ENCODE results near the gene LCN2. TPM values are rescaled to one million over a fixed set of nuclear protein-coding genes. Genes with fewer than 3 reads are reported as not detected.

Gene LCN2
- total and polyA plus RNA-seq, 10 of the 15 experiments (the other 5 are each of a cell fraction or from before 2014, with no cell fraction given), result not detected

- RAD21 ChIA-PET (ENCODE audit: unreplicated experiment), result no interaction called here
- BruUV-seq (replicated peaks), result no TSS peak
- intact Hi-C loops (cut with micrococcal nuclease; ENCODE audit: unreplicated experiment) (no loop called here), in situ Hi-C loops (cut with MboI) (no loop called here)
- 69% methylated on average over 3 of the region's 16 CpGs for WGBS (ENCODE audit: insufficient coverage, insufficient replicate concordance, low lambda C conversion rate, missing lambda C conversion rate)
- Histone ChIP-seq H4K20me1 (ENCODE audit: control insufficient read depth, insufficient read depth) (no peaks in the 10 kb centered on the region), H3K36me3 (ENCODE audit: control insufficient read depth in 2 of 2, insufficient read depth in 2 of 2, low read length in 1 of 2) (no peaks in the 10 kb centered on the region), H3K4me3 (no peak overlapping the region), H3K27ac (ENCODE audit: control insufficient read depth, insufficient read depth) (no peak overlapping the region), H3K4me1 (ENCODE audit: control insufficient read depth, insufficient read depth, low read length) (no peaks in the 10 kb centered on the region), H3K9ac (ENCODE audit: control insufficient read depth, insufficient read depth, low read length) (no peak overlapping the region), H3K4me2 (ENCODE audit: control insufficient read depth, insufficient read depth) (no peak overlapping the region), H3K79me2 (ENCODE audit: control insufficient read depth, insufficient read depth, low read length) (no peaks in the 10 kb centered on the region), H2AFZ (ENCODE audit: control insufficient read depth, low read depth, low read length) (no peak overlapping the region), H3K9me3 (replicated peaks; ENCODE audit: control insufficient read depth, insufficient read depth, low read length) (no peaks in the 10 kb centered on the region), H3K27me3 (replicated peaks in 1 of 2; ENCODE audit: control insufficient read depth in 2 of 2, insufficient read depth in 2 of 2, low read length in 1 of 2) (peaks cover 0 to 2% of the 10 kb centered on the region in 2 experiments; a peak in 2 of 4 replicates)
- TF ChIP-seq RBBP5 (conservative IDR thresholded peaks at IDR 0.05) (no peak), ZZZ3 (IDR thresholded peaks at IDR 0.05; ENCODE audit: control insufficient read depth, insufficient read length, low read depth) (no peak), TARDBP (IDR thresholded peaks at IDR 0.05; ENCODE audit: borderline replicate concordance) (no peak), ZNF207 (IDR thresholded peaks at IDR 0.05; ENCODE audit: borderline replicate concordance) (no peak), ZNF274 (IDR thresholded peaks at IDR 0.05; ENCODE audit: insufficient read depth, insufficient read length) (no peak), RAD51 (IDR thresholded peaks at IDR 0.05) (no peak), EGR1 (IDR thresholded peaks at IDR 0.05; ENCODE audit: borderline replicate concordance in 1 of 2, low read depth in 2 of 2, low read length in 2 of 2) (no peak), HSF1 (IDR thresholded peaks at IDR 0.05; ENCODE audit: low read depth, low read length) (no peak), CBX5 (IDR thresholded peaks at IDR 0.05; ENCODE audit: low read depth) (no peak), HDAC6 (IDR thresholded peaks at IDR 0.05; ENCODE audit: unreplicated experiment) (no peak), EED (IDR thresholded peaks at IDR 0.05; ENCODE audit: low read depth) (no peak), PAX5 (IDR thresholded peaks at IDR 0.05; ENCODE audit: borderline replicate concordance, low read depth, low read length) (no peak), EP300 (IDR thresholded peaks at IDR 0.05; ENCODE audit: borderline replicate concordance in 1 of 2, control insufficient read depth in 1 of 2, low read depth in 2 of 2, low read length in 2 of 2) (no peak), KAT2A (conservative IDR thresholded peaks at IDR 0.05; ENCODE audit: control insufficient read depth, low read depth, low read length) (no peak), TBL1XR1 (IDR thresholded peaks at IDR 0.05; ENCODE audit: low read depth, low read length) (no peak)
- CTCF ChIA-PET, result no interaction called here
- SMC1A ChIA-PET (ENCODE audit: uncharacterized antibody, unreplicated experiment), result no interaction called here
- DNase-seq (ENCODE audit: low read depth, low spot score), result no peak
- no peak for ATAC-seq
- POLR2A ChIA-PET, result no interaction called here
- no peak for FAIRE-seq
Observed at GRCh38 chr9:128139621-128140020, 9.6 kb upstream of the LCN2 start.

Measured in GM12878 (cell line).